GM19025 (cell line): ENCODE results near the gene BICRA.
"Not testable (repeated sequence)": the region's sequence is repeated elsewhere in the genome, so short reads cannot be mapped to it uniquely, and the experiment has no call there.

Experiments used
- ATAC-seq: cut with Tn5 transposase; IDR thresholded peaks from one replicate; pipeline ENCODE4 v1.9.1; 2021; ENCODE audit warnings: mild to moderate bottlenecking, low read depth, moderate library complexity; ENCODE audit not compliant: unreplicated experiment

The BICRA gene

GRCh38 chr19:47626238-47626637, 17.3 kb downstream of the BICRA start:
- ATAC-seq: no peak

GRCh38 chr19:47628078-47628771, 19.3 kb downstream of the BICRA start:
- no peak for ATAC-seq

GRCh38 chr19:47630594-47630993, 21.7 kb downstream of the BICRA start:
- no peak for ATAC-seq

DNA sequence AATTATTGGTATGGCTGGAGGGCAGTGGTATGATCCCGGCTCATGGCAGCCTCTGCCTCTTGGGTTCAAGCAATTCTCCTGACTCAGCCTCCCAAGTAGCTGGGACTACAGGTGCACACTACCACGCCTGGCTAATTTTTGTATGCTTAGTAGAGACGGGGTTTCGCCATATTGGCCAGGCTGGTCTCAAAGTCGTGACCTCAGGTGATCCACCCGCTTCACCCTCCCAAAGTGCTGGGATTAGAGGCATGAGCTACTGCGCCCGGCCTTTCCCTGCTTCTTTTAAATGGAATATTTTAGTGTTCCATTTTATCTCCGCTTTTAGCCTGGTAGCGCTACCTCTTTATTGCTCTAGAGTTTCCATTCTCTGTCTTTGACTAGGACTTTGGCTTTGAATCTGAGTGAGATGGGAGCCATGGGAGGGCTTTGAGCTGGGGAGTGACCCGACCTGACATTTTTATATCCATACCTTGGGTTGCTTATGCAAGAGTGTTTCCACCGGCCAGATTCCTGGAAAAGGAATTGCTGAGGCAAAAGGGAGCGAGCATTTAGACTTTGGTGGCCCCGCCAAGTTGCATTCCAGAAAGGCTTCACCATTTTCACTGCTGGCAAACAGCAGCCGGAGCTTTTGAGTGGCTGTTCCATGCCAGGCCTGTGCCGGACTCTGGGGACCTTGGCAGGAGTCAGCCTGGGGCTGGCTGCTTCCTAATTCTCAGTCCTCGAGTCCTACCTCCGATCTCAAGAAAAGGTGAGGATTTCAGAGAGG, 22.9 kb downstream of the BICRA start:
- no peak for ATAC-seq

DNA sequence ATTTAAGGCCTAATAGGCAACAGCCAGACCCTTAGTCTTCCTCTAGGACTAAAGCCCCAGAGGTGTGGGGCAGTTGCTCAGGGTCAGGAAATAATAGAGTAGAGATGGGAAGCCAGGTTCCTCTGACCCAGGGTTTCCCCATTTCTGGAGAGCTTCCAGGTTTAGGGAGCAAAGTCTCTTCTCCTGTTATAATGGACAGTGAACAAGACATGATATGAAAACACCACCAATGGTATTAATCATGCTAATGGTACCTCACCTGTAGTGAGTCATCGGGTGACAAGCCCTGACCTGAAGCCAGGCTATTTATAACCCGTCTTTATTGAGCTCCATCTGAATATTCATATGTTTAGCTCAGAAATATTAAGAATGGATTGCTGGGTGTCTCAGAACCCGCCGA, 24.6 kb downstream of the BICRA start:
- no peak for ATAC-seq

GRCh38 chr19:47633996-47634395, 25.1 kb downstream of the BICRA start:
- ATAC-seq: no peak

DNA sequence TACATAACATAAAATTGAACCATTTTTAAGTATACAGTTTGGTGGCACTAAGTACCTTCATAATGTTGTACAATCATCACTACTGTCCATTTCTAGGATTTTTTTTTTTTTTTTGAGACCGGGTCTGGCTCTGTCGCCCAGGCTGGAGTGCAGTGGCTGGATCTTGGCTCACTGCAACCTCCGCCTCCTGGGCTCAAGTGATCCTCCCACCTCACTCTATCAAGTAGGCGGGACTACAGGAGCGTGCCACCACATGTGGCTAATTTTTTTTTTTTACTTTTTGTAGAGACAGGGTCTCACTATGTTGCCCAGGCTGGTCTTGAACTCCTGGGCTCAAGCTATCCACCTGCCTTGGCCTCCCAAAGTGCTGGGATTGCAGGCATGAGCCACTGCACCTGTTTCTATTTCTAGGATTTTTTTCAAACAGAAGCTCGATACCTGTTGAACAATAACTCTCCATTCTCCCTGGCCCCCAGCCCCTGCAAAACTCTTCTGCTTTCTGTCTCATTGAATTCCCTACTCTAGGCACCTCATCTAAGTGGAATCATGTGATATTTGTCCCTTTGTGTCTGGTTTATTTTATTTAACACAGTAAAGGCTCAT, 26.3 kb downstream of the BICRA start:
- ATAC-seq: not testable (repeated sequence)

DNA sequence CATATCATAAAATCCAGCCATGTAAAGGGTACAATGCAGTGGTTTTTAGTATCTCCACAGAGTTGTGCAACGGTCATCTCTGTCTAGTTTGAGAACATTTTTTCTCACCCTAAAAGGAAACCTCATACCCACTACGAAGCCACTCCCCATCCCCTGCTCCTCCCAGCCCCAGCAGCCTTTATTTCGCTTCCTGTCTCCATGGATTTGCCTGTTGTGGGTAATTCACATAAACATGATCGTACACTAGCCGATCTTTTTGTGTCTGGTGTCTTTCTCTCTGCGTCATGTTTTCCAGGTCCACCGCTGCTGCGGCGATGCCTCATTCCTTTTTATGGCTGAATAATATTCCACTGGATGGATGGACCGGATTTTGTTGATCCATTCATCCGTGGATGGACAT, 28.6 kb downstream of the BICRA start:
- ATAC-seq: no peak

GRCh38 chr19:47641891-47642485, 33.1 kb downstream of the BICRA start:
- no peak for ATAC-seq

DNA sequence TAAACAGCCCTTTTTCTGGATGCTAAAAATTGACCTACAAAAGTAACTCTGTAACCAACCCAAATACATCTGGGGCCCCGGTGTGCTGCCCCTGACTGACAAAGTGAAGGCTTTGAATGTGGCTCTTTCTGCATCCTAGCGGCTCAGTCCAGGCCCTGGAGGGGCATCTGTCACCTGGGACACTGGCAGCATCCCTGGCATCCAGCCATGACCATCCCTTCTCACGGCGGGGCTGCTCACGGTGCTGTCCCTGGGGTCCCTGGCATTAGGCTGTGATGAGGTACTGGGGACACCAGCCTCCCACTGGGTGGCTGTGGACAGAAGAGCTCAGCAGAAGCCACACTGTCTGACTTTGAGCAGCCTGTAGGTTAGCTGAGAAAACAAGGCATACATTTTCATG, 34.3 kb downstream of the BICRA start:
- ATAC-seq: no peak

GRCh38 chr19:47644199-47644598, 35.3 kb downstream of the BICRA start:
- no peak for ATAC-seq

DNA sequence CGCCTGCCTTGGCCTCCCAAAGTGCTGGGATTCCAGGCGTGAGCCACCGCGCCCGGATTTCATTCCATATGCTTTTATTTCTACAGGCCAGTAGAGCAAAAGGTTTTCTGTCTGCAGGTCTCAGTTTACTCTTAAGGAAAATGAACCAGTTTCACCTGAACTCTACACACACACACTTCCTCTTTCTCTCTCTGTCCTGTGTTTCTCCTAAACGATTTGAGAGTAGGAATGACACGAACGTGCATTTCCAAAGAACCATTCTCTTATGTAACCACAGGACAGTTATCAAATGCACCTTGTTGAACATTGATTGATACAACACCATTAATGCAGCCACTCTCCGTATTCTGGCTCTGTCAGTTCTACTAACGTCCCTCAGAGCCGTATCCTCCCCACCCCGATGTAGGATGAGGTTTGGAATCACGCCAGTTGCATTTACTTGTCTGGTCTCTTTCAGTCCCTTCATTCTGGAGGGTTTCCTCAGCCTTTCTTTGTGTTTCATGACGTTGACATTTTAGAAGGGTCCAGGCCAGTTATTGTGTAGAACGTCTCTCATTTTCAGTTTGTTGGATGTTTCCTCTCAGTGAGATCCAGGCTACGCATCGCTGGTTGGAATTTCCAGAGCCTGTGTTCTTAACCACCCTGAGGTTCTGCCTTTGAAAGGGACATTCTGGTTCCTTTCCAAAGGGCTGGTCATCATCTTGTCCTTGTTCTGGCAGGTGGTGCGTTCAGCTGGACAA, 36.0 kb downstream of the BICRA start:
- ATAC-seq: no peak

DNA sequence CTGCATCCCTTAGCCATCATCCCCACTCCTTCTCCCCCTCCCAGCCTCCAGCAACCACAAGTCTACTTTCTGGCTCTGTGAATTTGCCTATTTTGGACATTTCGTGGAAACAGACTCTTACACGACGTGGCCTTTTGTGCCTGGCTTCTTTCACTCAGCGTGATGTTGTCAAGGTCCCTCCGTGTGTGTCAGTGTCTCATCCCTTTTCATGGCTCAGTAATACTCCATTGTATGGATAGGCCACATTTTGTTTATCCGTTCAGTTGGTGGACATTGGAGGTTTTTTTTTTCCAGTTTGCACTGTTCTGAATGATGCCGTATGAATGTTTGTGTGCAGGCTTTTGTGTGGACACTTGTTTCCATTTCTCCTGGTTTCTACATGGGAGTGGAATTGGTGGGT, 38.0 kb downstream of the BICRA start:
- ATAC-seq: no peak

DNA sequence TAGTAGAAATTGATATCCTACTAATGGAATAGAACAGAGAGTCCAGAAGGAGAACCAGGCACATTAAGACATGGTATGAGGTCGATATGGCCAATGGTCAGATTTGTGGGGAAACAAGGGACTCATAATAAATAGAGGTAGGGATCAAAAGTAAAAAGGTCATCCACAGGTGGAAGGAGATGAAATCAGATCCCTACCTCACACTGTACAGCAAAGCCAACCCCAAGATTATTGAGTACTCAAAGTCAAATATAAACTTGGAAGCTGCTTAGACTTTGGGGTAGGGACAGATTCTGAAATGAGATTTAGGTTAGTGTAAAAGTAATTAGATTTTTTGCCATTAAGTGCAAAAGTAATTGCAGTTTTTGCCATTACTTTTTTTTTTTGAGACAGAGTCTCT, 40.7 kb downstream of the BICRA start:
- ATAC-seq: no peak

- ATAC-seq: no peak
These were observed 41.8 kb downstream of the BICRA start for GRCh38 chr19:47650700-47651099.

DNA sequence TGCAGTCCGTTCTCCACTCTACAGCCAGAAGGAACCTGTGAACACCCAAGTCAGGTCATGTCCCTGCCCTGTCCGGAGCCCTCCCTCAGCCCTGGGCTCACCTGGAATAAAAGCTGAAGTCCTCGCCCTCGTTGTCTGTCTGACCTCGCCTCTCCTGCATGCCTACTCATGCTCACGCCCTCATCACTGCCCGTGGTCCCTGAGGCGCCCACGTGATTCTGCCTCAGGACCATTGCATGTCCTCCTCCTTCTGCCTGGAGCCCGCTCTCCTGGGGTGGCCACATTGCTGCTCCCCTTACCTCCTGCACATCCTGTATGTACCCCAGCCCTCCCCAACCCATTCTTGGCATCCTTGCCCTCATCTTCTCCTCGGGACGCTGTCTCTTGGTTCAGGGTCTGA, 42.2 kb downstream of the BICRA start:
- ATAC-seq: no peak

DNA sequence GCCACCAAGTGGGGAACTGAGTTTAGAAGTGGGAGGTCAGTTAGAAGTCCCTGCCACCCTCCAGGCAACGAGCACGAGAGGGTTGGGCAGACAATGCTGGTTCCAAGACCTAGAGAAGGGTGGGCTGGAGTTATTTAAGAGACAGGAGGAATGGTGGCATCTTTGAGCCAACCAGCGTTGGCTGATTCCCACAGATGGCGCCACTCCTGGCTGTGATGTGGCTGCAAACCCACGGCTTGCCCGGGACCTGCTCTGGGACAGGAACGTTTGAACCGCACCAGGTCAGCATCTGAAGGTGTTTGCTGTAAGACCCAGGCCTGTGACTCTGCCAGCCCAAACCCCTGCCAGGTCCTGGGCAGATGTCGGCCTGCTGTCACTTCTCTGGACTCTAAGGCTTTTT, 42.8 kb downstream of the BICRA start:
- no peak for ATAC-seq

DNA sequence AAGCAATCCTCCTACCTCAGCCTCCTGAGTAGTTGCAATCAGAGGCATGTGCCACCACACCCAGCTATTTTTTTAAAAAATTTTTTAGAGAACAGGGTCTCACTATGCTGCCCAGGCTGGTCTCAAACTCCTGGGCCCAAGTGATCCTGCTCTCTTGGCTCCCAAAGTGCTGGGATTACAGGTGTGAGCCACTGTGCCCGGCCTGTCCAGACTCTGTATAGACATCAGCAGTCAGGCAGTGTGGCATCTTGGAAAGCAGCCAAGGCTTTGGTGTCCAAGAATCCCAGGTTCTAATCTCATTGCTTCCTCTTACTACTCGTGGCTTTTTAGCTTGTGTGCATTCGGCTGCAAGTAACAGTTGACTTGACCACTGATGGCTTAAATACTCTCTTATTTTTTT, 43.4 kb downstream of the BICRA start:
- no peak for ATAC-seq

DNA sequence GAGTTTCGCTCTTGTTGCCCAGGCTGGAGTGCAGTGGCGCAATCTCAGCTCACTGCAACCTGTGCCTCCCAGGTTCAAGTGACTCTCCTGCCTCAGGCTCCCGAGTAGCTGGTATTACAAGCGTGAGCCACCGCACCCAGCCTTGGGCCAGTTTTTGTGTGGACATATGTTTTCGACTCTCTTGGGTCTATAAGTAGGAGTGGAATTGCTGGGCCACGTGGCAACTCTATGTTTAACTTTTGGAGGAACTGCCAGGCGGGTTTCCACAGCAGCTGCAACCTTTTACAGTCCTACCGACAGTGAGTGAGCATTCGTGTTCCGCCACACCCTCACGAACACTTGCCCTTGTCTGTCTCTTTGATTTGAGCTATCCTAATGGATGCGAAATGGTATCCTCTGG, 44.9 kb downstream of the BICRA start:
- ATAC-seq: no peak

DNA sequence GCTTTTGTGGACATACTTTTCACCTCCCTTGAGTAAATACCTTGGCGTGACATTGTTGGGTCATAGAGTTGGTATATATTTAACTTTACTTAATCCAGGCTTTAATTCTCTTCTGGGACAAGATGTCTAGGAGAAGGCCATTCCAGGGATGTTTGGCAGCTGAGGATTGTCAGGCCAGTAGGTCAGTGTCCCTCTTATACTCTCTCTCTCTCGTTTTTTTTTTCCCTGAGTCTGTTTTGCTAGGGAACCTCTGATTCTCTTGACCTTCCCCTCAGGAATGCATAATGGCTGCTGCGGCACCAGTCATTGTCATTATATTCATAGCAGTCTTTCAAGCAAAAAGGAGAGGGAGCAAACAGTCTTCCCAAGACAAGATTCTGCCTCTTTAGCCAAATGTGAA, 48.8 kb downstream of the BICRA start:
- no peak for ATAC-seq
